T-helper 2 cell treated with Interferon-gamma antibody and Interleukin-4, amounts not matched to agents 5 μg/mL and 100 μg/mL, for 36 hours (primary cell): ENCODE data around the gene FAM13C.

ENCODE experiments used
- DNase-seq: peaks from one replicate; pipeline ENCODE4 v3.0.0; 2021; ENCODE audit warnings: low spot score
- H3K27ac Mint-ChIP-seq: one replicate; pipeline ENCODE4 v1.8.0; 2021; ENCODE audit warnings: mild to moderate bottlenecking, mixed read lengths
- H3K27me3 Mint-ChIP-seq: one replicate; pipeline ENCODE4 v1.8.0; 2021; ENCODE audit warnings: low read depth, mixed read lengths
- H3K36me3 Mint-ChIP-seq: one replicate; pipeline ENCODE4 v1.8.0; 2021; ENCODE audit warnings: low read depth, mixed read lengths
- H3K4me1 Mint-ChIP-seq: one replicate; pipeline ENCODE4 v1.8.0; 2021; ENCODE audit warnings: low read depth, mixed read lengths
- H3K4me3 Mint-ChIP-seq: one replicate; pipeline ENCODE4 v1.8.0; 2022; ENCODE audit warnings: mild to moderate bottlenecking, moderate library complexity, mixed read lengths
- H3K9me3 Mint-ChIP-seq: one replicate; pipeline ENCODE4 v1.8.0; 2021; ENCODE audit warnings: mixed read lengths

The FAM13C gene

DNA sequence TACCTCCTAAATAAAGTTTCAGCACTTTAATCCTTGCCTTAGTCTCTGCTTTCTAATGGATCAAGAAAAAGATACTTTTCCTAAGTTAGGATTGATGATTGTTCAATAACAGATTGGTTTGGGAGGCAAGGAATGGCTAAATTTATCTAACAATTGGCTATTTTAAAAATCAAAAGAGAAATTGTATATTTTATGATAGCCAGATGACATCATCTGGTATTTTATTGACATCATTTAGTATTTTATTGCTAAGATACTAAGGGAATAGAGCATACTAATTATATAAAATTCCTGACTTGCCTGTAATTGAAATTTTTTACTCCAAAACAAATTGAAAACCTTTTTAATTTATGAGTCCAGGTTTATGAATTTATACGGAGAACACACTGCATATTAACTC lies 19.3 kb upstream of the FAM13C start:
- Mint-ChIP-seq H3K4me1 (no peaks in the 10 kb centered on the region), H3K36me3 (no peaks in the 10 kb centered on the region), H3K27me3 (no peaks in the 10 kb centered on the region), H3K9me3 (no peaks in the 10 kb centered on the region), H3K27ac (no peak overlapping the region), H3K4me3 (no peak overlapping the region)
- no peak for DNase-seq

DNA sequence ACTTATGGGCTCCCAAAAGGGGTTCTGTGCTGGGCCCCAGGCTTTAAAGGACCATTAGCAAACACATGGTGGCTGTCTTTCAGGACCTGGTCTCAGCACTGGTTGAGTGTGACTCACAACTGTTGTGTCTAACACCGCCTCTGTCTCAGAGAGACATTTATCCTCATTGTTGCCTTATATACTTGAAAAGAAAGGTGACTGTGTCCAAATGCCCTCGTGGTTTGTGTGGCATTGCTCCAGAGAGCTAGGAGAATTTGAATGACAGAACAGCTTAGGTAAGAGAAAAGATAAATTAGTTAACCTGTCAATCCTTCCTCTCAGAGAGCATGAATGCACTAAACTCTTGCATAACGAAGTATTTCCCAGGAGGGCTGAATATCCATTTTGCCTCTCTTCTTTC lies 14.5 kb upstream of the FAM13C start:
- Mint-ChIP-seq H3K9me3 (no peaks in the 10 kb centered on the region), H3K4me1 (no peaks in the 10 kb centered on the region), H3K4me3 (no peak overlapping the region), H3K27me3 (no peaks in the 10 kb centered on the region), H3K27ac (no peak overlapping the region), H3K36me3 (no peaks in the 10 kb centered on the region)
- DNase-seq, result no peak

DNA sequence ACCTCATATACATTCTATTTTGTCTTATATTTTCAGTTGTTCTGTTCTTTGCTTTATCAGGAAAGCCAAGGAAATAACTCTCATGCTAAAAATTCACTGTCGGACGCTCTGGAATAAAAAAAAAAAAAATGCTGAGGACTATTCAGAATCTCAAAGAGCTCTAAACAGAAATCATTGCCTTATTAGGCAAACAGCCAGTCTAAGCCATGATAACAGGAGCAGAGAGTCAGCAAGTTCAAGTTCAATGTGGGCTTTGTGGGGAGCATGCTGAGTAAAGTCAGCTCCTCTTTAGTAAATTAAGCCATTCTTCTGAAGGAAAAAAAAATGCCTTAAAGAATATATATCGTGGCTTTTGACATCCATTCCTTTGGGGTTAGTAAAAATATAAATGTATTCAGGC lies 13.6 kb upstream of the FAM13C start:
- Mint-ChIP-seq H3K36me3 (no peaks in the 10 kb centered on the region), H3K9me3 (no peaks in the 10 kb centered on the region), H3K27me3 (no peaks in the 10 kb centered on the region), H3K27ac (no peak overlapping the region), H3K4me3 (no peak overlapping the region), H3K4me1 (no peaks in the 10 kb centered on the region)
- DNase-seq, result no peak

DNA sequence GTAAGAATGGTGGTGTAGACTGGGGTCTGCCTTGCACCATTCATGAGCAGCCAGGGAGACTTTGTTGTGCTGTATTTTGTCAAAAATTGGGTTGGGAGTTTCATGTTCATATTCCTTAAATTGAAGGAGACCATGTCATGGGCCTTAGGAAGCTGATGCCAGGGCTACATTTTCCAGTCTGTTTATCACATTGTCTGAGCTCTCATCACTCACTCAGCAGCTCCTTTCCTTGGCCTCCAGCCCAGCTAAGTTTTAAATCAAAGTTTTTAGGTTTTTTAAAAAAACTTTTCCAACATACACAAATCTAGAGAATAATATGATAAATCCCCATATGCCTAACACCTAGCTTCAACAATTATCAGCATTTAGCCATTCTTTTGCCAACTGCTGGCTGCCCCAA lies 12.6 kb upstream of the FAM13C start:
- no peak for DNase-seq
- no peaks in the 10 kb centered on the region for H3K9me3 Mint-ChIP-seq
- H3K27ac Mint-ChIP-seq, result no peak overlapping the region
- H3K36me3 Mint-ChIP-seq, result no peaks in the 10 kb centered on the region
- no peaks in the 10 kb centered on the region for H3K4me1 Mint-ChIP-seq
- H3K4me3 Mint-ChIP-seq, result no peak overlapping the region
- no peaks in the 10 kb centered on the region for H3K27me3 Mint-ChIP-seq

DNA sequence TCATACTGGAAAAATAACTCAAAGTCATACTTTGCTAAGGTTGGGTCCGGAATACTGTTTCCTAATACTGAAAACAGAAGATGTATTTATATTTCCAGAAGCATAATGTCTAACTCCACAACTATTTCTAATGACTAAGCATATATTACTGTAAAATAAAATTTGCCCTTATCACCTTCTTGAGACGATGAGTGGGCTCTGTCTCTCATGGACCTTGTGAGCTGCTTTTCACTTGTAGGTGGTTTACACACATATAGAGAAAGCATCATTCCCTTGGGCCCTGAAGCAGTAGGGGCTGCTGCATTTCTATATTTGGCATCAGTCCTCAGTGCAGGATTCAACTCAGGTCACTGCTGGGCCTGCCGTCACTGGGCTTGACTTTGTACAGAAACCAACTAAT lies 10.7 kb upstream of the FAM13C start:
- DNase-seq, result no peak
- Mint-ChIP-seq H3K9me3 (no peaks in the 10 kb centered on the region), H3K27me3 (no peaks in the 10 kb centered on the region), H3K4me1 (no peaks in the 10 kb centered on the region), H3K4me3 (no peak overlapping the region), H3K27ac (no peak overlapping the region), H3K36me3 (no peaks in the 10 kb centered on the region)

DNA sequence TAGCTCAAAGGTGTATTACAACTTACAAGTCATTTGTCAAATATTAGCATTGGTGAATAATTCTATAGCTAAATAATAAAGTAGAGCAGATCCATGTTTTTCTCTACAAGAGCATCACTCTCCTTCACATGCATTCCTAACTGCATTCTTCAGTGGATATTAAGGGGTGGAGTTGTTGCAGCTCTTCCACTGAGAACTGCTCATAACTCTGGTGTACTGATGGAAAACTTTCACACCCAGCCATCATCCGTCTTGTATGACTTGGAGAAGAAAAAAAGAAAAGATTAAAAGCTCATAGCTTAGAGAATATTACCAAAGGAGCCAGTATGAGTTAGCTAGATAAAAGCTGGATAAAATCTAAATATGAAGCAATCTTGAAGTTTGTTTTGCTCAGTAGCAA lies 10.2 kb upstream of the FAM13C start:
- Mint-ChIP-seq H3K4me3 (no peak overlapping the region), H3K36me3 (no peaks in the 10 kb centered on the region), H3K27ac (no peak overlapping the region), H3K27me3 (no peaks in the 10 kb centered on the region), H3K4me1 (no peaks in the 10 kb centered on the region), H3K9me3 (no peaks in the 10 kb centered on the region)
- DNase-seq, result no peak

DNA sequence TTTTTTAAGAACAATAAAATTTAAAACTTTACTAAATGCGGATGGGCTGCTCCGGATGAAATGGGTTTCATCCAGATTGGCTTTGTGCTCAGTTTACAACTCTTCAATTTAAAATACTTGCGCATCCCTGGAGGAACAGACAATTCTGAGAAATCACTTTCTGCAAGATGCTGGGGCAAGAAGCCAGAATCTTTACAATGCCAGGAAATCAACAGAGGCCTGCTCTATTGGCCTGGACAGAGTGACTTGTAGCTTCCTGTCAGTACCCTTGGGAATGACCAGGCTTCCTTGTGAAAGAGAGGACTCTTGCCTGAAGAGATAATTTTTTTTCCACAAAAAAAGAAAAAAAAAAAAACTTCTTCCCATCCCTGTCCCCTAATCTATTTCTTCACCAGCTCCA lies 3.9 kb upstream of the FAM13C start:
- H3K9me3 Mint-ChIP-seq, result no peaks in the 10 kb centered on the region

DNA sequence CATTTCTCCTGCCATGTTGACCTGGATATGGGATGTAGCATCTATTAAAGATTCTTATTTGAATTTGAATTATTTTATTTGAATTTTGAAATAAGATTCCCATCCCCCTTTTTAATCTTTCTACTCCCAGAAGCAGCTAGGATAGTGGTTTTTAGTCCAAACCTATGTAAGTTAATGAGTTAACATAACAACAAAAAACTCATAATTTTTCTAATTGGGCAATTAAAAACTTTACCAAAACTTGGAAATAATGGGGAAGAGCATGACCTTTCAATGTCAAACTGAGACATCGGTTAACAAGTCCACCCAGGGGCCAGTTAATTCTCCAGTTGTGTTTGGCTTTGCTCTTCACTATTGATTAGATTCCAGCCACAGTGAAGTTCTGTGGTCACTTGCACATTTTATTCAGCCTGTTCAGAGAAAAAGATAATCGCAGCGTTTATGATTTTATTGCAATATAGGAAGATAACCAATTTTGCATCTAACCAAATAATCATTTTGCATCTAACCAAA lies 1.2 kb upstream of the FAM13C start:
- Mint-ChIP-seq H3K27me3 (peaks cover 20% of the 10 kb centered on the region), H3K27ac (no peak overlapping the region), H3K9me3 (no peaks in the 10 kb centered on the region), H3K4me3 (no peak overlapping the region), H3K4me1 (peaks cover 3% of the 10 kb centered on the region), H3K36me3 (no peaks in the 10 kb centered on the region)
- DNase-seq, result no peak

More for the DNA sequence above, 3.9 kb upstream of the FAM13C start:
- Mint-ChIP-seq H3K4me3 (no peak overlapping the region), H3K27ac (no peak overlapping the region), H3K4me1 (peaks cover 3% of the 10 kb centered on the region), H3K27me3 (peaks cover 20% of the 10 kb centered on the region), H3K36me3 (no peaks in the 10 kb centered on the region)
- DNase-seq, result no peak

DNA sequence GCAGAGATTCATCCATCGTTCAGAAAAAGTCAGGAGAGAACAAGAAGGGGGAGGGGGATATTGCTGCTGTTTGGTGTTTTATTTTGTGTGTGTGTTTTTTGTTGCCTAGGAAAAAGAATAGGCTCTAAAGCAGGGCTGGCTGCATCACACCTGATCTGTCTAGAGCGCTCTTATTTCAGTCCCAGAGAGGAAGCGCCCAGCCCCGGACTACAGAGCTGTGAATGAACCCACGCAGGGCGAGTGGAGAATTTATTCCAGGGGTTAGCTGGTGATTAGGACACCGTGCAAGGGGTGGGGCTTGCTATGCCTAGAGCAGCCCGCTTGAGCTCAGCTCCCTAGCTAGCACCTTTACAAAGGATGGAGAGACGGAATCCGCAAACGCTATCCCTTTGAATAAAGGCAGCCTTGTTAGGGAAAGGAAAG lies 621 bp upstream of the FAM13C start:
- H3K27me3 Mint-ChIP-seq, result peaks cover 20% of the 10 kb centered on the region
- H3K4me3 Mint-ChIP-seq, result peak overlapping the region; percentile 15
- peaks cover 3% of the 10 kb centered on the region for H3K4me1 Mint-ChIP-seq
- no peaks in the 10 kb centered on the region for H3K36me3 Mint-ChIP-seq
- no peak overlapping the region for H3K27ac Mint-ChIP-seq
- no peak for DNase-seq
- no peaks in the 10 kb centered on the region for H3K9me3 Mint-ChIP-seq

DNA sequence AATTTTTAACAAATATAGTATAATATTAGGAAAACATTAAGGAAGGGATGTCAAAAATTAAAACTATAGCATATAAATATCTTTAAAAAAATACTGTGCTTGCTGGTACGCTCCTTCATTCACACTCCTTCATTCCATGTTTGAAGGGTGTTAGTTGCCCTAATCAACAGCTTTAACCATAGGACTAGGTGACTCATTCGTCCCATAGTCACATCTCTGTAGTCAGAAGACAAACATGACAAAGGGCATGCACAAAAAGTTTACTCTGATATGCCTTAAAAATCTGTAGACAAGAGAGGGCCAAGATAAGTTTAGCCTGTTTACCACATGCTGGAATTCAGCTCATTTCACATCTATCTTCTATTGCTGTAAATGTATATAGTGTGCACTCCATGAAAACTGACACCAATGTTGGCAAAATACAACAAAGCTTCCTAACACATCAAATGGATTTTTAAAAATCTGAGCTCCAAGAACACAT lies 646 bp downstream of the FAM13C start:
- no peaks in the 10 kb centered on the region for H3K36me3 Mint-ChIP-seq
- peak overlapping the region; percentile 42 for H3K4me3 Mint-ChIP-seq
- H3K4me1 Mint-ChIP-seq, result peaks cover 3% of the 10 kb centered on the region
- no peak overlapping the region for H3K27ac Mint-ChIP-seq
- peaks cover 20% of the 10 kb centered on the region for H3K27me3 Mint-ChIP-seq
- no peak for DNase-seq
- no peaks in the 10 kb centered on the region for H3K9me3 Mint-ChIP-seq

DNA sequence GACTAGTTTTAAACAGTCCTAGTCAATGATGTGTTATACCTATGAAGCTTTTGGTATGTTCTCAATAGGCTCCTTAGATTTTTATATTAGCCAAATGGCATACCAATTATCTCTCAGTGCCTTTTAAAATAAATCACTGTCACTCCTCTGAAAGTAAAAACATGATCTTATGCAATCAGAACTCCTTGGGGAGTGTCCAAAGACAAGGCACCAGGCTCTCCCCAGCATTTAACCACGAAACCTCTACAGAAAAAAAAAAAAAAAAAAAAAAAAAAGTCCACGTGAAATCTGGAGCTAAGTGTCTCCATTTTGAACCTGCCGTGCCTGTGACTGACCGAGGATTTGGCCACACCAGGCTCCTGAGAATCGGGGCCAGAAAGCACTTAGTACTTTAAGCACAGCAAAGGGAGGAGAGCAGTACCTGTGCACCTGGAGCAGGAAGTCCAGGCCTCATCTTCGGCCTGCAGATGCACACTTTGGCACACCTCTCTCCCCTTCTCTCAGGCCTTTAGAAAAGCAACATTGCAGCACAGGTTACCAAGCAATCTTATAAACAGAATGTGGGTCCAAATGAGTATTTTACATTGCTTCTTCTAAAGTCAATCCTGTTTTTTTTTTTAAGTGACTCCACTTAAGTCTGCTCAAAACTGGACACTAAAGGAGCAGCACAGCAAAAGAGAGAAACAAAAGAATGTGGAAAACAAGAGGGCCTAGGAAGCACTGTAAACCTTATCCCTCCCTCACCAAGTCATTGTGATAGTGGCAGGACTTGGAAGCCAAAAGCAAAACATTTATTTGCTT lies 1.5 kb downstream of the FAM13C start:
- H3K36me3 Mint-ChIP-seq, result no peaks in the 10 kb centered on the region
- no peak for DNase-seq
- peaks cover 3% of the 10 kb centered on the region for H3K4me1 Mint-ChIP-seq
- no peaks in the 10 kb centered on the region for H3K9me3 Mint-ChIP-seq
- H3K27me3 Mint-ChIP-seq, result peaks cover 20% of the 10 kb centered on the region
- H3K4me3 Mint-ChIP-seq, result no peak overlapping the region
- H3K27ac Mint-ChIP-seq, result no peak overlapping the region

DNA sequence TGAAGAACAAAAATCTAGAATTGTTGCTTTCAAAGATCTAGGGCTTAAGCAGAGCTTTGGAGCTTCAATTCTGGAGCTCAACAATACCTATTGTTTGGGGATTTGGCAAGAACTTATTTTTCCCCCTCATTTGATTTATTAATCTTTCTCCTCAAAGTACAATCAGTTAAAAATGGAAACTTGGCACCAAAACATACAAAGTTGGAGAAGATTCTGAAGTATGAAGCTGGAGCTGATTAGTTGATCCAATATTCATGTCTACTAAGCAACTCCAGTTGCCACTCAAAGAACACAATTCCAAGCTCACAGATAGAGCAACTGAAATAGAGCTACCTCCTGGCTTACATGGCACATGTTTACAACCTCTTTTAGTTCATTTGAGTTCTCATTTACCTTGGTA lies 3.8 kb downstream of the FAM13C start:
- H3K36me3 Mint-ChIP-seq, result no peaks in the 10 kb centered on the region
- no peak overlapping the region for H3K27ac Mint-ChIP-seq
- no peak for DNase-seq
- H3K27me3 Mint-ChIP-seq, result peaks cover 12% of the 10 kb centered on the region
- no peaks in the 10 kb centered on the region for H3K9me3 Mint-ChIP-seq
- H3K4me3 Mint-ChIP-seq, result no peak overlapping the region
- peaks cover 3% of the 10 kb centered on the region for H3K4me1 Mint-ChIP-seq

DNA sequence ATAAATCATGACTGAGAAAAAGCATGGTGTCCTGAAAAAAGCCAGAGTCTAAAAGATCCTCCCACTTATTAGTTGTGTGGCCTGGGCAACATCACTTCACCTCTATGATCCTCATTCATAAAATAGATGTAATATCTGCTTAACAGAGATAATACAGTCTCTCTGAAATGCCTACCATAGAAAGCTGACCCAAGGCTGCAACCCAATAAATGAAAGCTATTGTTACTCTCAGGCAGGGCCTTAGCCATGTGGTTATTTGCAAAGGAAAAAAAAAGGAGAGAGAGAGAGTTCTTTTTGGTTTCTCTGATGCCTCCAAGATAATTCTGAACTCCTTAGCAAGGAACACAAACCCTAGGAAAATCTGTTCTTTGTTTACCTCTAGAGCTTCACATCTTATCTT lies 7.9 kb downstream of the FAM13C start:
- no peaks in the 10 kb centered on the region for H3K9me3 Mint-ChIP-seq
- DNase-seq, result no peak
- H3K27me3 Mint-ChIP-seq, result no peaks in the 10 kb centered on the region
- no peak overlapping the region for H3K27ac Mint-ChIP-seq
- no peaks in the 10 kb centered on the region for H3K36me3 Mint-ChIP-seq
- no peaks in the 10 kb centered on the region for H3K4me1 Mint-ChIP-seq
- H3K4me3 Mint-ChIP-seq, result no peak overlapping the region

DNA sequence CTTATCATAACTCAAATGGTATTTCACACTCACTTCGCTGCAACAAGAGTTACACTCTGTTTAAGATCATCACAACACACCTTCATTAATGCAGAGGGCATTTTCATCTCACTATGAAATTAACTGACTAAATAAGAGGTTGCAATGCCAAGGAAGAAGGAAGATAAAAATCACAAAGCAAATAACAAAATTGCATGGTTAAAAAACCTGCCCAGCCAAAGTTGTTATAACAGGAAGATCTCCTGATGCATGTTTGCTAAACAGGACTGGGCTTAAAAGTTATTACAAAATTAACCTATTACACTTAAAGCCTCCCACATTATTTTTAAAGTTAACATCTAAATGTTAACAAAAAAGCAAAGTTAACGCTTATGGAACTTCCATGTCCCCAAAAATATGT lies 11.8 kb downstream of the FAM13C start:
- H3K27me3 Mint-ChIP-seq, result no peaks in the 10 kb centered on the region
- H3K27ac Mint-ChIP-seq, result no peak overlapping the region
- no peaks in the 10 kb centered on the region for H3K9me3 Mint-ChIP-seq
- no peak overlapping the region for H3K4me3 Mint-ChIP-seq
- no peak for DNase-seq
- H3K4me1 Mint-ChIP-seq, result no peaks in the 10 kb centered on the region
- H3K36me3 Mint-ChIP-seq, result no peaks in the 10 kb centered on the region

DNA sequence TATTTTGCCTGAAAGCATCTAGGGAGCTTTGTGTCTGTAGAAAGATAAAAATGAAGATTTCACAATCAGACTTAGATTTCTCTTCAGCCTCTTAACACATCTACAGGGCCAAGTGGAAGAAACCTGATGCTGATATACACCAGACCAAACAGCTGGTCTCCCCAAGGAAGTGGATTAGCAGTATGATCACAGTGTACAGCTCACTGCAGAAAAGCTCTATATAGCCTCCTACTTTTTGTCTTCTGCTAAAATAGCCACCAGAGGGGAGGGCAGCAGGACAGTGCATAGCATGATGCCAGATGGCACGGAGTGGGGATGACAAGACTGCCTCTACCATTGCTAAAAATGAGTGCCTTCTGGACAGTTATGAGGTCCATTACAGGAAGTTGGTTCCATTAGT lies 16.0 kb downstream of the FAM13C start:
- Mint-ChIP-seq H3K9me3 (peaks cover 3% of the 10 kb centered on the region), H3K27me3 (no peaks in the 10 kb centered on the region), H3K4me3 (no peak overlapping the region), H3K36me3 (no peaks in the 10 kb centered on the region), H3K4me1 (no peaks in the 10 kb centered on the region), H3K27ac (no peak overlapping the region)
- DNase-seq, result no peak
